Uterus (tissue), 4 donors: Measurements from ENCODE around the gene UROC1. TPM values are rescaled to one million over a fixed set of nuclear protein-coding genes. Genes with fewer than 3 reads are reported as not detected.

Source experiments
- DNase-seq, 2 donors: peaks; one replicate each; pipeline ENCODE4 v3.0.0-alpha.2; 2019 to 2020
- H3K27ac ChIP-seq, 2 donors: fragments of 200-600 bp; sonication (generic); 1 replicate in 1 of 2; 2 replicates in 1 of 2; pipeline ENCODE4 v1.5.1; 2016 to 2018
- H3K27me3 ChIP-seq, 2 donors: fragments of 200-600 bp; sonication (generic); one replicate each; pipeline ENCODE4 v1.5.1; 2018 to 2019; ENCODE audit warnings: control low read depth in 1 of 2
- H3K36me3 ChIP-seq, 2 donors: fragments of 200-600 bp; sonication (generic); one replicate each; pipeline ENCODE4 v1.5.1; 2019; ENCODE audit warnings: control low read depth in 1 of 2
- H3K4me1 ChIP-seq, 2 donors: fragments of 200-600 bp; sonication (generic); one replicate each; pipeline ENCODE4 v1.5.1; 2018 to 2019; ENCODE audit warnings: control low read depth in 1 of 2
- H3K4me3 ChIP-seq, 2 donors: fragments of 200-600 bp; sonication (generic); 1 replicate in 1 of 2; 2 replicates in 1 of 2; pipeline ENCODE4 v1.5.1; 2018 to 2019; ENCODE audit warnings: mild to moderate bottlenecking in 1 of 2
- H3K9me3 ChIP-seq, 2 donors: fragments of 200-600 bp; sonication (generic); one replicate each; pipeline ENCODE4 v1.5.1; 2019; ENCODE audit warnings: control low read depth in 1 of 2
- POLR2A ChIP-seq, 2 donors: fragments of 450-650 bp; IDR thresholded peaks; one replicate each; pipeline ENCODE4 v1.6.1; 2016; ENCODE audit warnings: antibody characterized with exemption in 2 of 2, mild to moderate bottlenecking in 1 of 2, moderate library complexity in 1 of 2
- intact Hi-C: fragments of 100-400 bp; cut with DNase I; formaldehyde crosslinking; loops from one replicate; pipeline ENCODE4 v1.15.1; 2023; ENCODE audit warnings: low total_unique reads
- total RNA-seq, 4 donors: library from RNA; depleted of rRNA in 3 of 4; stranded (reverse); fragments of >200 nt in 3 of 4; gene quantifications; one replicate each; pipeline versions ENCODE4 v1.1.0 to v1.2.4, GENCODE V29; 2014 to 2023
- TF ChIP-seq, protein P1 (sequence below), 4 experiments: fragments of 200-600 bp in 2 of 4; fragments of 450-650 bp in 2 of 4; sonication (generic) in 2 of 4; IDR thresholded peaks; one replicate each; pipeline ENCODE4 v1.5.1; 2016 to 2019; ENCODE audit warnings: antibody characterized with exemption in 4 of 4, mild to moderate bottlenecking in 2 of 4, moderate library complexity in 1 of 4
- donor health status: DM: yes; HTN: yes; CAD: no.

Gene UROC1
- total RNA-seq, 4 donors from 2014 or later, result 0.07 TPM; not detected in 3

DNA sequence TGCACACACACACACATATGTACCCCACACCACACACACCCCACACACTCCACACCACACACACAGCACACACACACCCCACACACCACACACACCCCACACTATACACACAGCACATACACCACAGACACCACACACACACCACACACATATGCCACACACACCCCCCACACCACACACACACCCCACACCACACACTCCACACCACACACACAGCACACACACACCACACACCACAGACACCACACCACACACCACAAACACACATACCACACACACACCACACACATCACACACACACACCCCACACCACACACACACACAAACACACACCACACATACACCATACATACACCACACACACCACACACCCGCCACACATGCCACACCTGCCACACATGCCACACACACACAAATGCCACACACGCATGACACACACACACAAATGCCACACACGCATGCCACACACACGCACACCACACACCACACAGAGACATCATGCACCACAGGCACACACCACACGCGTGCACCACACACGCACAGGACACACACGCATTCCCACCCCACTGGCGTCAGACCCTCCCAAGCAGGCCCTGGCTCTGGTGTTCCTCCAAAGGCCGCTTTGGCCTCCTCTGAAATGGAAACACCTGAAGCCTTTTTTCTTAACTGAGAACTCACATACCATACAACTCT, 22.1 kb upstream of the UROC1 start:
- Histone ChIP-seq H3K4me1 (no peaks in the 10 kb centered on the region), H3K4me3 (no peak overlapping the region), H3K27ac (no peak overlapping the region), H3K36me3 (no peaks in the 10 kb centered on the region), H3K9me3 (no peaks in the 10 kb centered on the region), H3K27me3 (no peaks in the 10 kb centered on the region)
- intact Hi-C loops, result no loop called here
- peak; percentile 4 to 5 for DNase-seq
- TF ChIP-seq POLR2A (IDR thresholded peaks at IDR 0.05), result no peak
- TF ChIP-seq, protein P1, sequence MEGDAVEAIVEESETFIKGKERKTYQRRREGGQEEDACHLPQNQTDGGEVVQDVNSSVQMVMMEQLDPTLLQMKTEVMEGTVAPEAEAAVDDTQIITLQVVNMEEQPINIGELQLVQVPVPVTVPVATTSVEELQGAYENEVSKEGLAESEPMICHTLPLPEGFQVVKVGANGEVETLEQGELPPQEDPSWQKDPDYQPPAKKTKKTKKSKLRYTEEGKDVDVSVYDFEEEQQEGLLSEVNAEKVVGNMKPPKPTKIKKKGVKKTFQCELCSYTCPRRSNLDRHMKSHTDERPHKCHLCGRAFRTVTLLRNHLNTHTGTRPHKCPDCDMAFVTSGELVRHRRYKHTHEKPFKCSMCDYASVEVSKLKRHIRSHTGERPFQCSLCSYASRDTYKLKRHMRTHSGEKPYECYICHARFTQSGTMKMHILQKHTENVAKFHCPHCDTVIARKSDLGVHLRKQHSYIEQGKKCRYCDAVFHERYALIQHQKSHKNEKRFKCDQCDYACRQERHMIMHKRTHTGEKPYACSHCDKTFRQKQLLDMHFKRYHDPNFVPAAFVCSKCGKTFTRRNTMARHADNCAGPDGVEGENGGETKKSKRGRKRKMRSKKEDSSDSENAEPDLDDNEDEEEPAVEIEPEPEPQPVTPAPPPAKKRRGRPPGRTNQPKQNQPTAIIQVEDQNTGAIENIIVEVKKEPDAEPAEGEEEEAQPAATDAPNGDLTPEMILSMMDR (IDR thresholded peaks at IDR 0.05), result no peak

DNA sequence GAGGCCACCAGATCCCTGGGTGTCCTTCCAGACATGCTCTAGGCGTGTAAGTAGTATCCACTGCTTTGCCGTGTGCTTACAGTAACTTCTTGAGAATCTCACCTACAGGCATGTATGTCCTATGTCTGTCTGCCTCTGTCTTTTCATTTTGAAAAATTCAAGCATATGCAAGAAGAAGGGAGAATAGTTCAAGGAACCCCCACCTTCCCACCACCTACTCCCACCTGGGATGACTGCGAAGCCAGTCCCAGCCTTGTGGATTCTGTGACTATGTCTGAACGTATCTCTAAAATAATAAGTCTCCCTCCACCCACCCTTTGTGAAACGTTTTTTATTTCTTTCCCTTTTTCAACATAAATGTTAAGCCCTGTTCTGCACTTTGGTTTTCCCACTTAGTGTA, 21.4 kb upstream of the UROC1 start:
- H3K36me3 ChIP-seq, result no peaks in the 10 kb centered on the region
- intact Hi-C loops, result no loop called here
- H3K9me3 ChIP-seq, result no peaks in the 10 kb centered on the region
- no peak overlapping the region for H3K27ac ChIP-seq
- no peaks in the 10 kb centered on the region for H3K4me1 ChIP-seq
- TF ChIP-seq, protein P1 (IDR thresholded peaks at IDR 0.05), result no peak
- no peak for TF ChIP-seq POLR2A (IDR thresholded peaks at IDR 0.05)
- no peak overlapping the region for H3K4me3 ChIP-seq
- H3K27me3 ChIP-seq, result no peaks in the 10 kb centered on the region
- DNase-seq, result no peak

DNA sequence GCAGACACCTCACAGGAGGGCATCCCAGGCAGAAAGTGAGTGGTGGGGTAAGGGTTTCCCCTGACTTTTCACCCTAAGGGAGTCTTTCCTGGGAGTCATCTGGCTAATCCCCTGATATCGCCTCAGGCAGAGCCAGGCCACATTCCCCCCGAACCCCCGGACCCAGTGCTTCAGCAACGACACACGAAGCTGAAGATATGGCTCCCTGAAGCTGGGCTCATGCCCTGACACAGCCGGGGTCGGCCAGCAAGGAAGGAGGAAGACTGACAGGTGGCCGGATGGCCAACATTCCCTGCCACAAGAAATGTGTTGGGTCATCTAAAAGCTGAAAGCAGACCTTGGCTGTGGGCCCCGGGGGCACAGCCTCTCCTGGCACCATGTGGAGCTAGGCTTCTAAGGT, 20.7 kb upstream of the UROC1 start:
- DNase-seq, result no peak
- Histone ChIP-seq H3K27me3 (no peaks in the 10 kb centered on the region), H3K4me1 (no peaks in the 10 kb centered on the region), H3K4me3 (no peak overlapping the region), H3K27ac (no peak overlapping the region), H3K36me3 (no peaks in the 10 kb centered on the region), H3K9me3 (no peaks in the 10 kb centered on the region)
- TF ChIP-seq, protein P1 (IDR thresholded peaks at IDR 0.05), result no peak
- TF ChIP-seq POLR2A (IDR thresholded peaks at IDR 0.05), result no peak
- intact Hi-C loops, result no loop called here

DNA sequence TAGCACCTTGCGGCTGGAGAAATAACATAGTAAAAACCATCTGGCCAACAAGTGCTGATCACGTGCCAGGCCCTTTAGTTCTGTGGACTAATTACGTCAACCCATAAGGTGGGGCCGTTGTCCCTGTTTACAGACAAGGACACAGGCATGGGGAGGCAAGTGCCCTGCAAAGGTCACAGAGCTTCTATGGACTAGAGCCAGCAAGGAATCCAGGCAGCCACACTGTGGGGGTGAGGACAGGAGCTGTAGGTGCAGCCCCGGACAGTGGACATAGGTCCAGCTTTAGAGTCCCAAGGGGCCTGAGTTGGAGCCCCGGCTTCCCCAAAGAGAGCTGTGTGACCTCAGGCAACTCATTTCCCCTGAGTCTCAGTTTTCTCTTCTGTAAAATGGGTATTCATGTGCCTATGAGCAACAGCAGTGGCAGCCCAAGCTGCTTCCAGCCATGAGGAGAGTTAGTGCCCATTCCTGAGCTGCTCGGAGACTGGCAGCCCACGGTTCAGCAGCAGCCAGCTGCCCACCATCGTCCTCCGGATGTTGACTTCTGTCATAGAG, 20.2 kb upstream of the UROC1 start:
- no peak for DNase-seq
- Histone ChIP-seq H3K4me1 (no peaks in the 10 kb centered on the region), H3K27me3 (no peaks in the 10 kb centered on the region), H3K36me3 (no peaks in the 10 kb centered on the region), H3K4me3 (no peak overlapping the region), H3K9me3 (no peaks in the 10 kb centered on the region), H3K27ac (no peak overlapping the region)
- intact Hi-C loops, result no loop called here
- TF ChIP-seq POLR2A (IDR thresholded peaks at IDR 0.05), result no peak
- TF ChIP-seq, protein P1 (IDR thresholded peaks at IDR 0.05), result no peak

DNA sequence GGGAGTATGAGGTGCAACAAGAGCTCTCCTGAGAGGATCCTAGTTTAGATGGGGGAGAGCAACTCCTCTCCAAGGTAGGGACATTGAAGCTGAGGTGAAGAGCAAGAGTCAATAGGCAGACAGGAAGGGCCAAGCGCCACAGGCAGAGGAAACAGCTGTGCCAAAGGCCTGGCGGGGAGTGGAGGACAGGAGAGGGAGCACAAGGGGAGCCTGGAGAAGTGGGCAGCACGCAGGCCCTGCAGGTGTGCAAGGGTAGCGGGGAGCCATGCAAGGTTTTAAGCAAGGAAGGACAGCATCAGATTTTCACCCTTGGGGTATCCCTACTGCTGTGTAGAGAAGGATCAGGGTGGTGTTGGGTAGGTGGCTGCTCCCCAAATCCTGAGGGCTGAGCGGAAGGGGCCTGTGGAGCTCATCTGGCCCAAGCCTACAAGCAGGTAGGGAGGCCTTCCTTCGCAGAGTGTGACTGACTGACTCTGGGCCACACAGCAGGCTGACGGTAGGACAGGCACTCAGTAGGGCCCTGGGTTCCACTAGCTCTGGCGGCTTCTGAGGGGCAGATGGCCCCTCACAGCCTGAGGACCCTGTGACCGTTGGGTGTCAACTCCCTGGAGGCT, 19.6 kb upstream of the UROC1 start:
- H3K9me3 ChIP-seq, result no peaks in the 10 kb centered on the region
- H3K27me3 ChIP-seq, result no peaks in the 10 kb centered on the region
- no peaks in the 10 kb centered on the region for H3K4me1 ChIP-seq
- no peak overlapping the region for H3K27ac ChIP-seq
- H3K36me3 ChIP-seq, result no peaks in the 10 kb centered on the region
- intact Hi-C loops, result no loop called here
- no peak for DNase-seq
- H3K4me3 ChIP-seq, result no peak overlapping the region
- TF ChIP-seq, protein P1 (IDR thresholded peaks at IDR 0.05), result no peak
- no peak for TF ChIP-seq POLR2A (IDR thresholded peaks at IDR 0.05)
